Fibroblast of mammary gland (primary cell): ENCODE data around the gene CD226.
"Not testable (repeated sequence)": the region's sequence is repeated elsewhere in the genome, so short reads cannot be mapped to it uniquely, and the experiment has no call there.

Experiments used
- DNase-seq: peaks from one replicate; pipeline ENCODE4 v3.0.0-alpha.2; 2010; ENCODE audit warnings: low read depth
- H3K4me3 ChIP-seq: 2 replicates; pipeline ENCODE4 v1.5.1; 2011; ENCODE audit warnings: low read depth, mild to moderate bottlenecking, low read length, moderate library complexity; ENCODE audit not compliant: control insufficient read depth
- TF ChIP-seq, protein P1 (sequence below): conservative IDR thresholded peaks from 2 replicates; pipeline ENCODE4 v1.5.1; 2011; ENCODE audit warnings: low read depth, low read length, inconsistent platforms; ENCODE audit not compliant: control insufficient read depth, insufficient read depth

CD226 gene

GRCh38 chr18:69985239-69985638 is 37.6 kb upstream of the CD226 start:
- H3K4me3 ChIP-seq = no peak overlapping the region
- TF ChIP-seq, protein P1, sequence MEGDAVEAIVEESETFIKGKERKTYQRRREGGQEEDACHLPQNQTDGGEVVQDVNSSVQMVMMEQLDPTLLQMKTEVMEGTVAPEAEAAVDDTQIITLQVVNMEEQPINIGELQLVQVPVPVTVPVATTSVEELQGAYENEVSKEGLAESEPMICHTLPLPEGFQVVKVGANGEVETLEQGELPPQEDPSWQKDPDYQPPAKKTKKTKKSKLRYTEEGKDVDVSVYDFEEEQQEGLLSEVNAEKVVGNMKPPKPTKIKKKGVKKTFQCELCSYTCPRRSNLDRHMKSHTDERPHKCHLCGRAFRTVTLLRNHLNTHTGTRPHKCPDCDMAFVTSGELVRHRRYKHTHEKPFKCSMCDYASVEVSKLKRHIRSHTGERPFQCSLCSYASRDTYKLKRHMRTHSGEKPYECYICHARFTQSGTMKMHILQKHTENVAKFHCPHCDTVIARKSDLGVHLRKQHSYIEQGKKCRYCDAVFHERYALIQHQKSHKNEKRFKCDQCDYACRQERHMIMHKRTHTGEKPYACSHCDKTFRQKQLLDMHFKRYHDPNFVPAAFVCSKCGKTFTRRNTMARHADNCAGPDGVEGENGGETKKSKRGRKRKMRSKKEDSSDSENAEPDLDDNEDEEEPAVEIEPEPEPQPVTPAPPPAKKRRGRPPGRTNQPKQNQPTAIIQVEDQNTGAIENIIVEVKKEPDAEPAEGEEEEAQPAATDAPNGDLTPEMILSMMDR = no peak
- no peak for DNase-seq

GRCh38 chr18:69982417-69982816 is 34.7 kb upstream of the CD226 start:
- H3K4me3 ChIP-seq = no peak overlapping the region
- TF ChIP-seq, protein P1 = no peak
- DNase-seq = no peak

DNA sequence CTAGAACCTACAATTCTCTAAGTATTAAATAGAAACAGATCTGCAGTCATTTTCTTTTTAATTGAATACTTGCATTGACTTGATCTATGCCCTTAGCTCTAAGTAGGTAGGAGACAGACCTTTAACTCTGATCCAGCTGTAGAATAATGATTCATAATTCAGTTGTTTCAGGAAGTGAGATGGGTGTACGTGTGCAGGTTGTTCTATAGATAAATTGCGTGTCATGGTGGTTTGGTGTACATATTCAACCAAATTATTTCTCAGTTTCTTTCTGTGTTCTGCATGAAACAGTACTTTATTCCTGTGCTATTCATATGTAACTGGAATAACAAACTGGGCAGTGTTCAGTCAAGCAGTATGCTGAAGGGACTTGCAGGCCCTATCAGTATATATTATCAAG is 34.3 kb upstream of the CD226 start:
- no peak for DNase-seq
- TF ChIP-seq, protein P1 = no peak
- H3K4me3 ChIP-seq = no peak overlapping the region

- no peak overlapping the region for H3K4me3 ChIP-seq
- DNase-seq = no peak
- TF ChIP-seq, protein P1 = no peak
Measured at GRCh38 chr18:69980982-69981804, 33.5 kb upstream of the CD226 start.

- TF ChIP-seq, protein P1 = no peak
- DNase-seq = no peak
- H3K4me3 ChIP-seq = no peak overlapping the region
Measured at GRCh38 chr18:69980509-69980908, 32.8 kb upstream of the CD226 start.

DNA sequence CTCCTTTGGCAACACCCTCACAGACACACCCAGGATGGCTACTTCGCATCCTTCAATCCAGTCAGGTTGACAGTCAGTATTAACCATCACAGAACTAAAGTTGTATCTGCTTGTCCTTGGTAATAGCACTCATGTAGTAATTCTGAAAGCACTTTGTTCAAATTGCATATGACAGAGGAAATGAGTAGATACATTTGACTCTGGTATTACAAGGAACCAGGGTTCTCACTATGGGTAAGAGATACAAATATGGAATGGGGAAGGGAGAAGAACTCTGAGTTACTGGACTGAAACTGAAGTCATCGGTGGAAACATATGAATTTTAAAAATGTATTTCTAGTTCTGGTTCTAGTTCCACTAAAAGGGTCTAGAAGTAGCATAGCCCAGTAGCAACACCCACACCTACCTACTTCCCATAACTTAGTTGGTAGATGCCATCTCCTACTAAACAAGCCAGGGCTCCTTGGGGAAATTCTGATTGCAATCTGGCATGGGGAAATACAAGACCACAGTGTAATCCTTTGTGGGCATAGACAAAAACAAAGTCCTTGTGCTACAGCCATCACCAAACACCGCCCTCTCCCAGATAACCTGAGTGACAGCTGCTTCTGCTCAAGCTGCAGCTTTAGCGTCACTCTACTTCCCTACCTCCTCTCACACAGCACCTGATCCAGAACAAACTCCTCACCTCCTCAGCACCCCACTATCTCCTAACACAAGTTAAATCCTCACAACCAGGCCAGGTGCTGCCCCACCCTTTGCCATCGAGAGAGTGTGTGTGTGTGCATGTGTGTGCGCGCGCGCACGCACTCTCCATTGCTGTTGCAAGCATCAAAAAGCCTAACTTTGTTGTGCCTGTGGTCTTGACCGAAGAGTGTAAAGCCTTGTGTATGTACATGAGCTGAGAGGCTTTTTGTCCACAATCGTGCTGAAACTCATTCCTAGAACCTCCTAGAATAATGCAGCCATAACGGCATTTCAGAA is 31.4 kb upstream of the CD226 start:
- no peak for DNase-seq
- H3K4me3 ChIP-seq = no peak overlapping the region
- TF ChIP-seq, protein P1 = no peak

- not testable (repeated sequence) for DNase-seq, H3K4me3 ChIP-seq
Measured at GRCh38 chr18:69975294-69975693, 27.6 kb upstream of the CD226 start.
